Hepatocyte (in vitro differentiated cells): ENCODE measurements around the gene GNA14. TPM values are rescaled to one million over a fixed set of nuclear protein-coding genes. Genes with fewer than 3 reads are reported as not detected.
"Not testable (repeated sequence)": the region's sequence is repeated elsewhere in the genome, so short reads cannot be mapped to it uniquely, and the experiment has no call there.

Source experiments
- DNase-seq: peaks from one replicate; pipeline ENCODE4 v3.0.0-alpha.2; 2016; ENCODE audit warnings: low spot score
- H2AFZ ChIP-seq: fragments of 200-600 bp; sonication (generic); 2 replicates; pipeline ENCODE4 v1.6.0; 2016; ENCODE audit warnings: antibody characterized with exemption, mild to moderate bottlenecking
- H3K27ac ChIP-seq: fragments of 200-600 bp; sonication (generic); 2 replicates; pipeline ENCODE4 v1.5.1; 2016; ENCODE audit warnings: mild to moderate bottlenecking
- H3K27me3 ChIP-seq: fragments of 200-600 bp; sonication (generic); 2 replicates; pipeline ENCODE4 v1.6.1; 2016
- H3K36me3 ChIP-seq: fragments of 200-600 bp; sonication (generic); replicated peaks from 2 replicates; pipeline ENCODE4 v1.5.1; 2016; ENCODE audit warnings: low read depth; ENCODE audit not compliant: insufficient read depth
- H3K4me1 ChIP-seq: fragments of 200-600 bp; sonication (generic); 2 replicates; pipeline ENCODE4 v1.5.1; 2016; ENCODE audit warnings: mild to moderate bottlenecking, moderate library complexity; ENCODE audit not compliant: insufficient read depth
- H3K4me2 ChIP-seq: fragments of 200-600 bp; sonication (generic); 2 replicates; pipeline ENCODE4 v1.6.0; 2016
- H3K4me3 ChIP-seq: fragments of 200-600 bp; sonication (generic); 2 replicates; pipeline ENCODE4 v1.5.1; 2016; ENCODE audit warnings: mild to moderate bottlenecking
- H3K79me2 ChIP-seq: fragments of 200-600 bp; sonication (generic); 2 replicates; pipeline ENCODE4 v1.6.0; 2017; ENCODE audit warnings: mild to moderate bottlenecking
- H3K9me2 ChIP-seq: fragments of 200-600 bp; sonication (generic); replicated peaks from 2 replicates; pipeline ENCODE4 v1.6.0; 2017; ENCODE audit warnings: mild to moderate bottlenecking; ENCODE audit not compliant: insufficient read depth
- H3K9me3 ChIP-seq: fragments of 200-600 bp; sonication (generic); 2 replicates; pipeline ENCODE4 v1.5.1; 2016; ENCODE audit warnings: low read depth, mild to moderate bottlenecking
- H4K20me1 ChIP-seq: fragments of 200-600 bp; sonication (generic); 2 replicates; pipeline ENCODE4 v1.6.0; 2016; ENCODE audit warnings: mild to moderate bottlenecking; ENCODE audit not compliant: insufficient read depth, poor library complexity, severe bottlenecking
- CTCF ChIP-seq: fragments of 200-600 bp; sonication (generic); IDR thresholded peaks from 2 replicates; pipeline ENCODE4 v1.5.1; 2016; ENCODE audit warnings: antibody characterized with exemption, mild to moderate bottlenecking; ENCODE audit not compliant: poor library complexity
- EZH2 ChIP-seq: fragments of 200-600 bp; sonication (generic); IDR thresholded peaks from 2 replicates; pipeline ENCODE4 v1.6.1; 2016; ENCODE audit warnings: antibody characterized with exemption, mild to moderate bottlenecking, borderline replicate concordance
- EZH2phosphoT487 ChIP-seq: fragments of 200-600 bp; sonication (generic); IDR thresholded peaks from one replicate; pipeline ENCODE4 v1.6.1; 2018; ENCODE audit warnings: antibody characterized with exemption, mild to moderate bottlenecking, low read depth, moderate library complexity; ENCODE audit not compliant: unreplicated experiment, severe bottlenecking
- WGBS: methylation state at CpG from one replicate; pipeline ENCODE4 v1.1.6; 2016; ENCODE audit warnings: low lambda C conversion rate; ENCODE audit errors: missing lambda C conversion rate; 5-methylcytosine and 5-hydroxymethylcytosine counted together
- polyA plus RNA-seq: library from polyadenylated mRNA; unstranded; fragments of >200 nt; fragmentation: Nextera tagmentation; extraction: Ambion mirVana; gene quantifications from 2 replicates; pipeline ENCODE4 v1.2.1, GENCODE V29; 2016
- total RNA-seq: library from RNA; depleted of rRNA; stranded (reverse); fragments of >200 nt; gene quantifications from 2 replicates; pipeline ENCODE4 v1.2.3, GENCODE V29; 2014

The GNA14 gene
- total and polyA plus RNA-seq, 2 experiments from 2014 or later = 1.2 to 3.1 TPM

- peaks cover 11% of the 10 kb centered on the region for H3K4me1 ChIP-seq
- no peak for DNase-seq
- H3K27ac ChIP-seq = no peak overlapping the region
- H4K20me1 ChIP-seq = no peaks in the 10 kb centered on the region
- no peaks in the 10 kb centered on the region for H3K79me2 ChIP-seq
- no peak overlapping the region for H3K4me3 ChIP-seq
- no peaks in the 10 kb centered on the region for H3K9me2 ChIP-seq
- no peaks in the 10 kb centered on the region for H3K27me3 ChIP-seq
- no peaks in the 10 kb centered on the region for H3K9me3 ChIP-seq
- no peaks in the 10 kb centered on the region for H3K36me3 ChIP-seq
- WGBS = 100% methylated on average over 1 of the region's 1 CpG
- H2AFZ ChIP-seq = no peak overlapping the region
- H3K4me2 ChIP-seq = no peak overlapping the region
- no peak for TF ChIP-seq EZH2
- TF ChIP-seq CTCF = no peak
- no peak for TF ChIP-seq EZH2phosphoT487
Observed at GRCh38 chr9:77447646-77448045, 200.5 kb downstream of the GNA14 start.

- no peak overlapping the region for H3K27ac ChIP-seq
- no peaks in the 10 kb centered on the region for H3K27me3 ChIP-seq
- TF ChIP-seq CTCF (no peak), EZH2phosphoT487 (no peak), EZH2 (no peak)
- H3K9me2 ChIP-seq = no peaks in the 10 kb centered on the region
- H3K4me2 ChIP-seq = no peak overlapping the region
- no peak for DNase-seq
- no peak overlapping the region for H2AFZ ChIP-seq
- H4K20me1 ChIP-seq = no peaks in the 10 kb centered on the region
- H3K9me3 ChIP-seq = no peaks in the 10 kb centered on the region
- H3K36me3 ChIP-seq = no peaks in the 10 kb centered on the region
- no peak overlapping the region for H3K4me3 ChIP-seq
- WGBS = 85% methylated on average over 1 of the region's 1 CpG
- peaks cover 4% of the 10 kb centered on the region for H3K4me1 ChIP-seq
- no peaks in the 10 kb centered on the region for H3K79me2 ChIP-seq
Observed at GRCh38 chr9:77442436-77442835, 205.7 kb downstream of the GNA14 start.

- H3K79me2 ChIP-seq = not testable (repeated sequence)
Observed at GRCh38 chr9:77441124-77441523, 207.0 kb downstream of the GNA14 start.

GRCh38 chr9:77440057-77440456, 208.1 kb downstream of the GNA14 start:
- Histone ChIP-seq H3K27ac (no peak overlapping the region), H3K9me2 (no peaks in the 10 kb centered on the region), H3K9me3 (no peaks in the 10 kb centered on the region), H3K4me2 (peak overlapping the region; percentile 65), H2AFZ (peak overlapping the region; percentile 17), H3K4me1 (peaks cover 4% of the 10 kb centered on the region), H3K79me2 (no peaks in the 10 kb centered on the region), H4K20me1 (no peaks in the 10 kb centered on the region), H3K4me3 (no peak overlapping the region), H3K36me3 (no peaks in the 10 kb centered on the region), H3K27me3 (no peaks in the 10 kb centered on the region)
- DNase-seq = no peak
- 27% methylated on average over 10 of the region's 10 CpGs for WGBS
- TF ChIP-seq CTCF = no peak
- TF ChIP-seq EZH2 = no peak
- no peak for TF ChIP-seq EZH2phosphoT487

More at GRCh38 chr9:77441124-77441523, 207.0 kb downstream of the GNA14 start:
- not testable (repeated sequence) for H3K4me3 ChIP-seq, DNase-seq, H2AFZ ChIP-seq, H4K20me1 ChIP-seq, H3K27ac ChIP-seq, H3K36me3 ChIP-seq, H3K4me2 ChIP-seq, H3K9me2 ChIP-seq, H3K9me3 ChIP-seq, H3K4me1 ChIP-seq, H3K27me3 ChIP-seq
- 70% methylated on average over 7 of the region's 7 CpGs for WGBS
